HG03432 (cell line): ENCODE results near the gene ABCE1.

Experiments
- ATAC-seq: cut with Tn5 transposase; IDR thresholded peaks from one replicate; pipeline ENCODE4 v1.9.1; 2021; ENCODE audit warnings: mild to moderate bottlenecking, moderate library complexity; ENCODE audit not compliant: unreplicated experiment

The ABCE1 gene

DNA sequence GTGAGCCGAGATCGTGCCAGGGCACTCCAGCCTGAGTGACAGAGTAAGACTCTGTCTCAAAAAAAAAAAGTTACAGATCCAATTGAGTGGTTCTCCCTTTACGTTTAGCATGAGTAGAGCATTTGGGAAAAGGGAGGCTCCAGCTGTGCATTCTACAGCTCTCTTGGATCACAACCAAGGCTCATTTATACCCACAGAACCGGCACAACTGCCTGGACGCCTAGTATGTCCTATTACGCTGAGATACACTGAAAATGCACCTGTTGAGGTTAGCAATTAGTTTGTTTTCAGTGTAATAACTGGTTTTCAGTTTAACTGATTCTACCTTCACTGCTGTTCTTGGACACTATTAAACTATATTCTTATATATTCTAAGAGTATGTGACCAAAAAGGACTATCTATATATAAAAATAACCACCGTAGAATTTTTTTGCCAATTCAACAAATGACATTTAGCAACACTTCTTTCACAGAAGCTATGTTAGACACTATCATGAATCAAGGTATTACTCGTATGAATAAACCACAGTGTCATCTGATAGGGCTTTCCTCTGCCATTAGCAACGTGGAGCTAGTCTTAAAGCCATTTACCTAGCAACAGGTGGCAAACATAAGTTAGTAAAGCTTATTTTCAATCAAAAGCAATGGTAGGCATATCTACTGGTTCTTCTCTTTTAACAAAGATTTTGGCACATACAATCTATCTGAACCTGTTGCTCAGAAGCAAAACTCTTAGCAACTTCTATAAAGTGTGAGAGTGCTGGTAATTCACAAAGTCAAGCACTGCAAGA, 78.7 kb downstream of the ABCE1 start:
- no peak for ATAC-seq

DNA sequence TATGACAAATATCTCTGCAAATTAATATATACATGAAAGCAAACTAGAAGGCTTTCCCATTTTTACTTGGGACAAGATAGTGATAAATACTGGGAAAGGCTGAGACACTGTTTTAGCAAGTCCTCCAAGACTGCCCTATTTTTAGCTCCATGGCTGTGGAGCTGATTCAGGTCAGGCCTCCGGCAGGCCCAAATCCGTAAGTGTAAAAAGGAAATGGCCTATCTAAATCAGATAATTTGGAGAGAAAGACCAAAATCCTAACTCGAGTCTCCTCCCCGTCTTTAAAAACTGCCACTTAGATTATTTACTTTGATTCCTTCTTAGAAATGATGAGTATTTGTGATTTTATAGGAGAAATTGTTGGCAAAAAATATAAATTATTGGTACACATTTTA, 79.4 kb downstream of the ABCE1 start:
- no peak for ATAC-seq

DNA sequence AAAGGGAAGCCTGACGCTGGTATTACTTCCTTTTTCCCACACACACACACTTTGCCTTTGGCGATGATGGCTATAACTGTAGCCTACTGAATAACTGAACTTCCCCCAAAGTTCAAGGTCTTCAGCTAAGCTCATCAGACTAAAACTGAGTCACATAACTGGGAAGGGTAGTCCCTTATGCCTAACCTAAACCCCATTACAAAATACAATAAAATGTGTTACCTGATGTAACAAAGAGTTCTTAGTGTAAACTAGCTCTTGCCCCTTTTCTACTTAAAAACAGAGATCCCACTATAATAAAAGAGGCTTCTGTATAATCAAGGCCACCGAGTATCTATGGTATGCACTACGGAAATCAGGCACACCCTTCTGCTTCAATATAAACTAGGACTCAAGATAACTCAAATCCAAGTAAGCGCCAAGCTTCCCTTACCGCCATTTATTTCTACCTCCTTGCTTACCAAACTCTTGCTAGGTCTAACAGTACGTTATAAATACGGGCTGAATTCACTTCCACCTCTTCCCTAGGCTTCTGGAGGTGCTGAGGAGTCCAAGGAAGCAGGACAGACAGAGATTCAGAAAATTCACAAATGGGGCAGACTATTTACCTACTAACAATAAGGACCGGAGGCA, 79.9 kb downstream of the ABCE1 start:
- no peak for ATAC-seq

DNA sequence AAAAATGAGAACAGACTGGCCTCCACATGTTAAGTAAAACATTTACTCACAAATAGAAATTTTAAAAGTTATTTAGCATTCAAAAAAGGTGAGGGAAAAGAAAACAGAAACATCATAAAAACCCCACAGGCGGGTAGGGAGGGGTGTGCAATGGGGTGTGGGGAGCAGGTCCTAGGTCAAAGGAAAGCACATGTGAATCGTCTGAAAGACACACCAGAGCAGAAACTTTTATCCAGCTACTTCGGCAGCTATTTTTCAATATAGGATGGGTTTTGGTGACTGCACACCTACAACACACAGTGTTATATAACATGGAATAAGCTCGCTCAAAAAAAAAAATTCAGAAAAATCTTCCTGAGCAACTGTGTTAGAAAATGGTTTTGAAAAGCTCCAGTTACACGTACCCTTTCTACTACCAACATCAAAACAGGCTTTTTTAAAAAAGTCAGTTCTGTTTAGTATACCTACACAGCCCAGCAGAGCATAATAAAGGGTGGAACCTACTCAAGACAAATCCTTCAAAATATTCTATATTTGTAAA, 80.7 kb downstream of the ABCE1 start:
- no peak for ATAC-seq
